Stimulated activated CD8-positive, alpha-beta memory T cell treated with anti-CD3 and anti-CD28 coated beads, Interleukin-15, amount 100 ng/mL, for 1 hour (primary cell): ENCODE results near the gene ADAMTS7.

Source experiments
- DNase-seq: peaks from one replicate; pipeline ENCODE4 v3.0.0-alpha.2; 2020; ENCODE audit warnings: low read depth

Gene ADAMTS7

DNA sequence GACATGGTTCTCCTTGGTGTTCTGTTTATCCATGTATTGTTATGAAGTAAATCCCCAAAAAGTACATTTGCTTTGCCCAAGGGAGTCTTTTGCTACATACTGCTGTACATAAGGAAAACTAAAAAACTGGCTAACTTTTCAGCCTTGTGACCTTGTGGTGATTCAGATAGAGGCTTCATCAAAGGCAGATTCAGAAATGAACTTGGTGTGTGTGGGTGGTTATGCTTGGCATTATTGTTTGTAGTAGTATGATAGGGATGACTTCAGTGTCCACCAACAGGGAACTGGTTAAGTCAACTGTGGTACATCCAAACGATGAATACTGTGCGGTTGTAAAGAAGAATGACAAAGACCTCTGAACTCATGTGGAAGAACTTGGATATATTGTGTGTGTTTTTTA, 94.6 kb downstream of the ADAMTS7 start:
- DNase-seq, result no peak

DNA sequence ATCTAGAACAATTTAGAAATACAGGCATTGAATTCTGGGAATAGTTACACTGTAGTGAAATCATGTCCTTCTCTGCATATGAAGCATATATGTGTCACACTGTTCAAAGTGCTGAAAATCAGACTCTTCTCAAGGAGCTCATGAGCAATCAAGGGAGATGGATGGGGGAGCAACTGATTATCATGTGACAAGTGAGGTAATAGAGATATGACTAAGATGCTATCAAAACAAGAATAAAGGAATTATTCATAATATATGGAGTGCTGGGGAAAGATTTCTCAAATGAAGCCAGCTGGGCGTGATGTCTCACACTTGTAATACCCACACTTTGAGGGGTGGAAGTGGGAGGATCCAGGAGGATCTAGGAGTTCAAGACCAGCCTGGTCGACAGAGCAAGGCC, 95.3 kb downstream of the ADAMTS7 start:
- no peak for DNase-seq

GRCh38 chr15:78715434-78715833, 95.8 kb downstream of the ADAMTS7 start:
- no peak for DNase-seq

DNA sequence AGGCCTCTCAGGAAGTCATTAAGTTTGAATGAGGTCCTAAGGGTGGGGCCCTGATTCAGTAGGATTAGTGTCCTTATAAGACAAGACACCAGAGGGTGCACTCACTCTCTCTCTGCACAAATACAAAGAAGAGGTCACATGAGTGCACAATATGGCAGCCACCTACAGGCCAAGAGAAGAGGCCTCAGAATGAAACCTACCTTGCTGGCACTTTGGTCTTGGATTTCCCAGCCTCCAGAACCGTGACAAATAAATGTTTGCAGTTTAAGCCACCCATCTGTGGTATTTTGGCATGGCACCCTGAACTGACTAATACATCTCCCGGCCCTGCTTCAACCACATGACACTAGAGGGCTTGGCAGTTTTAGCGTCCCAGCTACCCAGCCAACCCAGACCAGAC, 96.4 kb downstream of the ADAMTS7 start:
- DNase-seq, result no peak

DNA sequence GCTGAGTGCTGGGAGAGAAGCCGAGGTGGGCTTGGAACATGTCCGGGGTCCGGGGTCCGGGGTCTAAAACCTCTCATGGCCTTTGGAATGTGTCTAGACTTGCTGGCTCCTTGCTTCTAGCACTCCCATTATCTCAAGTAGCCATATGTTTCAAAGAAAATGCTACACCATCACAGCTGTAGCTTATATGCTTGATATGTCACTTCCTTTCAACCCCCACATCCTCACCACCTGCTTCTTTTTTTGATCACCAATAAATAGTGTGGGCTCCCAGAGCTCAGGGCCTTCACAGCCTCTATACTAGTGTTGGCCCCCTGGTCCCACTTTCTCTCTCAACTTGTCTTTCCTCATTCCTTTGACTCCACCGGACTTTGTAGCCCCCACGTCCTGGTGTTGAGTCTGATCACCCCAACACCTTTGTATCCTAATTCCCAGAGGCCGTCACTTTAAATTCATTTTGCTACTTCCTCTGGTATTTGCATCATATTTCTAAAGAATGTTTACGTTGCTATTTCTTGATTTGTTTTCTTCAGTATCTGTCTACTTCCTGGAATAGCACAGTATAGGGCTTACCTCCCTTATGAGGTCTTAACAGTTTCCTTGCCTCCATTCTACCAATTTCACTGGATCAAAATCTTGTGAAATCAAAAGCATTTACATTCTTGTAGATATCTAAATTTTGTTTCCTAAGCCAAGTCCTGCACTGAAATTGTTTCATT, 98.3 kb downstream of the ADAMTS7 start:
- no peak for DNase-seq

DNA sequence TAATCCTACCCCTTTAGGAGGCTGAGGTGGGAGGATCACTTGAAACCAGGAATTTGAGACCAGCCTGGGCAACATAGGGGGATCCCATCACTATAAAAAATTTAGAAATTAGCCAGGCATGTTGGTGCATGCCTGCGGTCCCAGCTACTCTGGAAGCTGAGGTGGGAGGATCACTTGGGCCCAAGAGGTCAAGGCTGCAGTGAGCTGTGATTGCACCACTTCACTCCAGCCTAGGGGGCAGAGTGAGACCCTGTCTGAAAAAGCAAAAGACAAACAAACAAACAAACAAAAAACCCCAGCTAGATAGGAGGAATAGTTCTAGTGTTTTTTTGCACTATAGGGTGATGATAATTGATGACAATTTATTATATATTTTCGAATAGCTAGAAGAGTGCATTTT, 99.6 kb downstream of the ADAMTS7 start:
- no peak for DNase-seq

DNA sequence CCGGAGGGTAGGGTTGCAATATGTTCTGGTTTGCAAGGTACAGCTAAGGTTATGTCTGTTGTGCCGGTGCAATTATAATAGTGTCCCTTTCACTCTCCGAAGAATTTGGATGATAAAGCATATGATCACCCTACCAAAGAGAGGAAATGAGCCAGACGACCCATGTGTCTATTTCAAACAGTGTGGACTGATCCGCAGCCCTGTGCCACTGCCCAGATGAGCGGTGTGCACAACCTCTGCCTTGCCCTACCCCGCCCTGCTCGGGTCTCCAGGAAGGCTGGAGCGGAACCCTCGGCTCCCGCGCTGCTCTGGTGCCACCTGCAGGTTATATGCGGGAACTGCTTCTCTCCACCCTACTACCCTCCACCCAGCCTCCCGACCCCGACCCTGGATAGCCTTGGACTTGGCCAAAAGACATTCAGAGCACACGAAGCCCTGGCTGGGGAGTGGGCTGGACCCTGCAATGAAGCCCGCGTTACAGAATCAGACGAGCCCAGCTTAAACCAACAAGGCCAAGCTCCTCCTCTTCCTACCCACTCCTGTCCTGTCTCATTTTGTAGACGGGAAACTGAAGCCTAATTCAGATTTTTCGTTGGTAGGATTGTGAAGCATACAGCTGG, 101.9 kb downstream of the ADAMTS7 start:
- DNase-seq, result peak; percentile 41
